Mucosa of descending colon (tissue), 3 donors: ENCODE data around the gene SLC23A3. TPM values are rescaled to one million over a fixed set of nuclear protein-coding genes. Genes with fewer than 3 reads are reported as not detected.
A peak's percentile ranks its signal among the peaks of the same experiment; 100 is the strongest.

Experiments
- ATAC-seq: fragments of 200-7000 bp; cut with Tn5 transposase; one replicate; pipeline ENCODE4 v1.9.1; 2020; ENCODE audit warnings: mild to moderate bottlenecking, moderate library complexity
- DNase-seq, 3 donors: peaks; one replicate each; pipeline ENCODE4 v3.0.0-alpha.2; 2020
- H3K36me3 ChIP-seq: fragments of 200-600 bp; one replicate; pipeline ENCODE4 v1.8.0; 2021; ENCODE audit warnings: low read depth, mild to moderate bottlenecking
- H3K4me1 ChIP-seq: fragments of 200-600 bp; one replicate; pipeline ENCODE4 v1.8.0; 2021; ENCODE audit warnings: low read depth, mild to moderate bottlenecking
- H3K4me3 ChIP-seq: fragments of 200-600 bp; one replicate; pipeline ENCODE4 v1.8.0; 2021; ENCODE audit warnings: mild to moderate bottlenecking
- H3K9me3 ChIP-seq: fragments of 200-600 bp; one replicate; pipeline ENCODE4 v1.8.0; 2021; ENCODE audit warnings: mild to moderate bottlenecking
- intact Hi-C, 2 donors: fragments of 100-400 bp; cut with DNase I in 1 of 2; cut with micrococcal nuclease in 1 of 2; formaldehyde crosslinking; loops; one replicate each; pipeline versions ENCODE4 v1.11.0 to v1.11.1; 2022; cut with DNase I, micrococcal nuclease
- total RNA-seq, 3 donors: library from RNA; stranded (reverse); fragmentation: NEBNext Ultra II Directional in 2 of 3; extraction: Animal tissue kit (Norgen Biotek cat#: 25700) in 2 of 3; gene quantifications; one replicate each; pipeline versions ENCODE4 v1.2.1 to v1.2.4, GENCODE V29; 2021 to 2023
- TF ChIP-seq, protein P1 (sequence below): fragments of 200-600 bp; IDR thresholded peaks from one replicate; pipeline ENCODE4 v1.8.0; 2022; ENCODE audit warnings: antibody characterized with exemption, mild to moderate bottlenecking
- donor health status: DM: no; HTN: no; CAD: no; lungs with moderate emphysema.
- donor health status: DM: no; HTN: no; CAD: no.
- donor health status: DM: no; HTN: yes; CAD: no.

The SLC23A3 gene
- total RNA-seq, 3 donors from 2014 or later, result 5.8 to 13.6 (median 7.6) TPM

DNA sequence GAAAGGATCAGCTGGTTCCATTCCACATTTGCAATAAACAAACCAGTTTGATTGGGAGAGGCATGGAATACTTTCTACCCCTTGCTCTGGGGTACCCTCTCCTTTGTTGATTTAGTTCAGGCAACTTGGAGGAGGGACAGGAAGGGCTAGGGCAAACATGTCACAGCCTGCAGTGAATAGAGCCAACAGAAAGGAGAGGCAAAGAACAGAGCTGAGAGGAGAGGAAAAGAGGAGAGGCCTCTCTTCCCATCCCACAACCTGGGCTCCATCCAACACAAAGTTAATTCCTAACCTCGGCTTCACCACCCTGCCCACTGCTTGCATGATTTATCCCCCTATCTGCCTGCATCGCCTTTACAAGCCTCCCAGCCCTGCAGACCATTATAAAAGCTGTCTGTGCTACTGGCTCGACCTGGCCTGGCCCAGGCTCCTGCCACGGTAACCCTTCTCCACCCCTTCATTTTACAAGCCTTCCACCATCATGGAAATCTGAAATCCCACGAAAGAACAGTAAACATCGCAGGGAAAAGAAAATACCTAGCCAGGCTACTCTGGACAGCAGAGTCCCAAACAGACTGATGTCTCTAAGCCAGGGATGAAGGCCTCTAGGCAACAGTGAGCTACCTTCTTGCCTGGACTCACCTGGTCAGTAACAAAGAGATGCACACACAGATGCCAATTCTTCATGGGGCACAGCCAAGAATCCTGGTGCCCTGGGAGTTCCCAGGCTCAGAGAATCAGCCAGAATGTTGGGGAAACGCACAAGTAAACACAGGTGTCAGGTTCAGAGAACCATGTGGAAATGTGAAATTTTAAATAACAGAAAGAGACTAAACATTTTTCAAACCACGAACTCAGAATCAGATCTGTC, 52.8 kb downstream of the SLC23A3 start:
- DNase-seq (peak; percentile 67 to 83 (median 71)), ATAC-seq (peak; percentile 81)
- peaks cover 54% of the 10 kb centered on the region for H3K4me1 ChIP-seq
- H3K9me3 ChIP-seq, result no peaks in the 10 kb centered on the region
- TF ChIP-seq, protein P1, sequence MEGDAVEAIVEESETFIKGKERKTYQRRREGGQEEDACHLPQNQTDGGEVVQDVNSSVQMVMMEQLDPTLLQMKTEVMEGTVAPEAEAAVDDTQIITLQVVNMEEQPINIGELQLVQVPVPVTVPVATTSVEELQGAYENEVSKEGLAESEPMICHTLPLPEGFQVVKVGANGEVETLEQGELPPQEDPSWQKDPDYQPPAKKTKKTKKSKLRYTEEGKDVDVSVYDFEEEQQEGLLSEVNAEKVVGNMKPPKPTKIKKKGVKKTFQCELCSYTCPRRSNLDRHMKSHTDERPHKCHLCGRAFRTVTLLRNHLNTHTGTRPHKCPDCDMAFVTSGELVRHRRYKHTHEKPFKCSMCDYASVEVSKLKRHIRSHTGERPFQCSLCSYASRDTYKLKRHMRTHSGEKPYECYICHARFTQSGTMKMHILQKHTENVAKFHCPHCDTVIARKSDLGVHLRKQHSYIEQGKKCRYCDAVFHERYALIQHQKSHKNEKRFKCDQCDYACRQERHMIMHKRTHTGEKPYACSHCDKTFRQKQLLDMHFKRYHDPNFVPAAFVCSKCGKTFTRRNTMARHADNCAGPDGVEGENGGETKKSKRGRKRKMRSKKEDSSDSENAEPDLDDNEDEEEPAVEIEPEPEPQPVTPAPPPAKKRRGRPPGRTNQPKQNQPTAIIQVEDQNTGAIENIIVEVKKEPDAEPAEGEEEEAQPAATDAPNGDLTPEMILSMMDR, result no peak
- H3K4me3 ChIP-seq, result no peak overlapping the region
- intact Hi-C loops, result loop anchor here in 1 of 2 donors (5.0 kb wide), 1 partner anchor 45 kb away; no protein-coding TSS in a partner anchor
- no peaks in the 10 kb centered on the region for H3K36me3 ChIP-seq

DNA sequence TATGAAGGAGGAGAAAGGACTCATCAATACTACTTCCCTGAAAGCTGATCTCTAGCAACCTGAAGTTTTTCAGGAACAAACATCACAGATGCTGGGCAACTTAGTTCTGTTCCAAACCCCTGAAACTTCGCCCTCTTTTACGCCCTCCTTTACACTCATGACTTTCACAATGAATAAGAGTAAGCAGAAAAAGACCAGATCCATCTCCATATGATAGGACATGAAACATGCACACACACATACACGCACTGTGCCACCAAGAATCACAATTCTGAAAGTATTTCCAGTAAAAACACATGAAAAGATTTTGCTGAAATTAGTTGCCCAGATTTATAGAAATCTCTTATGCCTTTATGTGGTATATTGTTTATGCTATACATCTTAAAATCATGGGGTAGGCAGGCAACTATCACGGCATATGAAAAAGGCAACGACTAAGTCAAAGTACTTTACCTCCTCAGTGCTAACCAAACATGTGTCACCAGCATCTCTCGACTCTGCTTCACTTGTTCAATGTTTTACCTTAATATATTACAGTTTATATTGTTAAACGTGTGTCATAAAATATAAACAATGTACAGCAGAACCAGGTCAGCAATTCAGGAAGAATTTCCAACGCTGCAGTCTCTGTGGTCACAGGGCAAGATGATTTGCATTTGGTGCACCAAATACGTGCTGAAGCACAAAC, 57.0 kb downstream of the SLC23A3 start:
- no peak overlapping the region for H3K4me3 ChIP-seq
- TF ChIP-seq, protein P1, result no peak
- intact Hi-C loops, result no loop called here
- peaks cover 68% of the 10 kb centered on the region for H3K4me1 ChIP-seq
- H3K36me3 ChIP-seq, result no peaks in the 10 kb centered on the region
- DNase-seq, result peak in 1 of 3 donors; percentile 69
- H3K9me3 ChIP-seq, result no peaks in the 10 kb centered on the region
- ATAC-seq, result peak; percentile 55

DNA sequence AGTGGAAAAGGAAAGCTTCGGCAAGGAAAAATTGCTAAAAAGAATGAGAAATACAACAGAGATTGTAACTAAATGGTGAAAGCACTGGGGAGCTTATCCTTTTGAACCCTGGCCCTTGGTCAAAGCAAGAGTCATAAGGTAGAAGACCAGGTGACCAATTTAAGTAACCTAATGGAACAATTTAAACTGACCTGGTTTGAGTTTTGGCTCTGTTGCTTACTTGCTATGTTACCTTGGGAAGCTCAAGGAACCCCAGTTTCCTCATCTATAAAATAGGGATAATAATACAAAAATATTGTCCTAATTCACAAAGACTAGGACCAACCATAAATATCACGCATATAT, 57.8 kb downstream of the SLC23A3 start:
- TF ChIP-seq, protein P1, result no peak
- DNase-seq (no peak), ATAC-seq (no peak)
- Histone ChIP-seq H3K36me3 (no peaks in the 10 kb centered on the region), H3K4me3 (no peak overlapping the region), H3K9me3 (no peaks in the 10 kb centered on the region), H3K4me1 (peaks cover 66% of the 10 kb centered on the region)
- intact Hi-C loops, result no loop called here

Other genes with a start within 250 kb of the SLC23A3 start
- 1 to 10 TPM in 1 of 3 donors, under 1 TPM in 2; 0.38 to 1.4 (median 0.39) TPM for gene CDK5R2, start 210.4 kb downstream of the SLC23A3 start, total RNA-seq
- gene FEV, start 184.8 kb downstream of the SLC23A3 start, total RNA-seq, result 1 to 10 TPM in 2 of 3 donors, under 1 TPM in 1; 0.63 to 2.7 (median 1.8) TPM
- 1 to 10 TPM; 1.2 to 6.1 (median 5.0) TPM for gene CRYBA2, start 176.6 kb downstream of the SLC23A3 start, total RNA-seq
- under 1 TPM; 0.09 to 0.46 (median 0.27) TPM for gene CFAP65, start 128.5 kb downstream of the SLC23A3 start, total RNA-seq
- 10 to 100 TPM; 31.0 to 91.2 (median 57.6) TPM for gene IHH, start 109.1 kb downstream of the SLC23A3 start, total RNA-seq
- gene NHEJ1, start 9.2 kb downstream of the SLC23A3 start, total RNA-seq, result 10 to 100 TPM; 31.9 to 63.6 (median 41.7) TPM
- 100 to 1,000 TPM in 2 of 3 donors, 10 to 100 TPM in 1; 90.4 to 138 (median 110) TPM for gene CNPPD1, start 6.9 kb upstream of the SLC23A3 start, total RNA-seq
- gene RETREG2, start 8.2 kb upstream of the SLC23A3 start, total RNA-seq, result 100 to 1,000 TPM; 110 to 159 (median 110) TPM
- gene ZFAND2B, start 36.8 kb upstream of the SLC23A3 start, total RNA-seq, result 10 to 100 TPM; 59.6 to 88.5 (median 66.0) TPM
- gene ABCB6, start 48.9 kb upstream of the SLC23A3 start, total RNA-seq, result 10 to 100 TPM in 2 of 3 donors, 1 to 10 TPM in 1; 6.7 to 21.3 (median 10.4) TPM
- gene ATG9A, start 59.6 kb upstream of the SLC23A3 start, total RNA-seq, result 10 to 100 TPM; 51.9 to 74.3 (median 63.4) TPM
- gene ANKZF1, start 59.8 kb upstream of the SLC23A3 start, total RNA-seq, result 10 to 100 TPM; 38.6 to 65.2 (median 47.1) TPM
- gene GLB1L, start 75.4 kb upstream of the SLC23A3 start, total RNA-seq, result 10 to 100 TPM in 1 of 3 donors, 1 to 10 TPM in 2; 4.2 to 10.8 (median 5.8) TPM
- gene STK16, start 75.5 kb upstream of the SLC23A3 start, total RNA-seq, result 10 to 100 TPM; 29.7 to 37.3 (median 32.7) TPM
- not detected for gene TUBA4B, start 83.2 kb upstream of the SLC23A3 start, total RNA-seq
- 10 to 100 TPM; 69.7 to 75.3 (median 75.0) TPM for gene TUBA4A, start 83.9 kb upstream of the SLC23A3 start, total RNA-seq
- 10 to 100 TPM; 61.0 to 71.0 (median 68.7) TPM for gene DNAJB2, start 109.3 kb upstream of the SLC23A3 start, total RNA-seq
- 10 to 100 TPM in 1 of 3 donors, 1 to 10 TPM in 1, under 1 TPM in 1; 0.72 to 13.0 (median 1.0) TPM for gene PTPRN, start 139.4 kb upstream of the SLC23A3 start, total RNA-seq
- gene RESP18, start 162.7 kb upstream of the SLC23A3 start, total RNA-seq, result not detected
- 100 to 1,000 TPM in 2 of 3 donors, 10 to 100 TPM in 1; 75.7 to 127 (median 125) TPM for gene DNPEP, start 217.9 kb upstream of the SLC23A3 start, total RNA-seq
- gene DES, start 248.3 kb upstream of the SLC23A3 start, total RNA-seq, result 1,000 to 10,000 TPM in 1 of 3 donors, 100 to 1,000 TPM in 1, 10 to 100 TPM in 1; 65.4 to 4,715 (median 359) TPM